B cell (primary cell): ENCODE results near the gene CACNA2D4. TPM values are rescaled to one million over a fixed set of nuclear protein-coding genes. Genes with fewer than 3 reads are reported as not detected.

ENCODE experiments used
- ATAC-seq: fragments of 200-7000 bp; cut with Tn5 transposase; one replicate; pipeline ENCODE4 v1.10.0; 2021; ENCODE audit warnings: low read depth, mild to moderate bottlenecking, moderate number of reproducible peaks, moderate library complexity
- CTCF ChIA-PET: fragments of 350-600 bp; sonication (Branson Sonifier 250); formaldehyde crosslinking; loops from one replicate; lab custom pipeline; 2021; ENCODE audit warnings: antibody characterized with exemption, inconsistent platforms; lab: Charles Lee
- POLR2A ChIA-PET: fragments of 350-600 bp; sonication (Branson Sonifier 250); formaldehyde crosslinking; loops from one replicate; lab custom pipeline; 2021; ENCODE audit warnings: antibody characterized with exemption; lab: Charles Lee
- DNase-seq: peaks from one replicate; pipeline ENCODE4 v3.0.0; 2013
- H2AFZ ChIP-seq: 2 replicates; pipeline ENCODE4 v1.6.1; 2012; ENCODE audit warnings: mild to moderate bottlenecking, low read depth, low read length; ENCODE audit not compliant: insufficient read depth, poor library complexity, severe bottlenecking
- H3K27ac ChIP-seq, 2 donors: 1 replicate in 1 of 2; 2 replicates in 1 of 2; pipeline ENCODE4 v1.5.1; 2012 to 2013; ENCODE audit warnings: low read length in 2 of 2, mild to moderate bottlenecking in 2 of 2, moderate library complexity in 1 of 2
- H3K27me3 ChIP-seq, 4 experiments: fragments of 200-600 bp in 1 of 4; sonication (generic) in 1 of 4; replicated peaks in 1 of 4; 1 replicate in 2 of 4; 2 replicates in 2 of 4; pipeline versions ENCODE4 v1.6.1 to v1.7.0; 2013 to 2016; ENCODE audit warnings: low read length in 3 of 4, mild to moderate bottlenecking in 2 of 4, mixed read lengths in 1 of 4, moderate library complexity in 1 of 4; ENCODE audit not compliant: insufficient read depth in 4 of 4, control insufficient read depth in 3 of 4; ENCODE audit errors: control extremely low read depth in 1 of 4
- H3K36me3 ChIP-seq, 2 experiments: replicated peaks in 1 of 2; 1 replicate in 1 of 2; 2 replicates in 1 of 2; pipeline versions ENCODE4 v1.6.1 to v1.7.1; 2013; ENCODE audit warnings: low read length in 1 of 2; ENCODE audit not compliant: insufficient read depth in 2 of 2, control insufficient read depth in 1 of 2; ENCODE audit errors: control extremely low read depth in 1 of 2, extremely low read depth in 1 of 2
- H3K4me1 ChIP-seq, 2 donors: fragments of 200-600 bp in 1 of 2; sonication (generic) in 1 of 2; 1 replicate in 1 of 2; 2 replicates in 1 of 2; pipeline versions ENCODE4 v1.5.1 to v1.6.1; 2013 to 2017; ENCODE audit warnings: low read length in 2 of 2; ENCODE audit not compliant: control insufficient read depth in 2 of 2, insufficient read depth in 2 of 2
- H3K4me2 ChIP-seq: replicated peaks from 2 replicates; pipeline ENCODE3; 2012; ENCODE audit warnings: mild to moderate bottlenecking, low read depth, low read length; ENCODE audit not compliant: poor library complexity, severe bottlenecking
- H3K4me3 ChIP-seq, 5 experiments: fragments of 200-600 bp in 1 of 5; sonication (generic) in 1 of 5; 1 replicate in 3 of 5; 2 replicates in 2 of 5; pipeline versions ENCODE4 v1.5.1 to v1.7.0; 2011 to 2016; ENCODE audit warnings: low read length in 4 of 5, mild to moderate bottlenecking in 4 of 5, low read depth in 2 of 5, control low read depth in 1 of 5, moderate library complexity in 1 of 5; ENCODE audit not compliant: insufficient read depth in 1 of 5; ENCODE audit errors: control extremely low read depth in 1 of 5, extremely low read depth in 1 of 5
- H3K79me2 ChIP-seq: fragments of 200-600 bp; sonication (generic); one replicate; pipeline ENCODE4 v1.6.0; 2016; ENCODE audit warnings: low read length; ENCODE audit not compliant: control insufficient read depth, insufficient read depth
- H3K9ac ChIP-seq: fragments of 200-600 bp; sonication (generic); 2 replicates; pipeline ENCODE4 v1.6.1; 2017; ENCODE audit warnings: mild to moderate bottlenecking, low read length, moderate library complexity
- H3K9me3 ChIP-seq, 3 donors: one replicate each; pipeline versions ENCODE4 v1.6.1 to v1.7.1; 2013; ENCODE audit warnings: low read length in 2 of 3; ENCODE audit not compliant: control insufficient read depth in 2 of 3, insufficient read depth in 1 of 3; ENCODE audit errors: control extremely low read depth in 1 of 3
- H4K20me1 ChIP-seq: 2 replicates; pipeline ENCODE4 v1.6.0; 2012; ENCODE audit warnings: mild to moderate bottlenecking, low read length; ENCODE audit not compliant: insufficient read depth, control insufficient read depth, poor library complexity, severe bottlenecking
- H3K27ac Mint-ChIP-seq: one replicate; pipeline ENCODE4 v1.8.0; 2021; ENCODE audit warnings: mixed read lengths
- H3K27me3 Mint-ChIP-seq: one replicate; pipeline ENCODE4 v1.8.0; 2021; ENCODE audit warnings: mixed read lengths
- H3K4me1 Mint-ChIP-seq: one replicate; pipeline ENCODE4 v1.8.0; 2021; ENCODE audit warnings: mixed read lengths
- H3K4me3 Mint-ChIP-seq: one replicate; pipeline ENCODE4 v1.8.0; 2021; ENCODE audit warnings: mixed read lengths
- H3K9me3 Mint-ChIP-seq: one replicate; pipeline ENCODE4 v1.8.0; 2022; ENCODE audit warnings: mixed read lengths; ENCODE audit not compliant: insufficient read depth
- CTCF ChIP-seq: fragments of 200-600 bp; IDR thresholded peaks from one replicate; pipeline ENCODE4 v1.8.0; 2022; ENCODE audit warnings: antibody characterized with exemption, mild to moderate bottlenecking
- EZH2 ChIP-seq: IDR thresholded peaks from 2 replicates; pipeline ENCODE4 v1.6.1; 2012; ENCODE audit warnings: borderline replicate concordance, low read depth, mild to moderate bottlenecking, moderate library complexity, low read length; ENCODE audit not compliant: insufficient read depth, poor library complexity, severe bottlenecking
- WGBS: methylation state at CpG from one replicate; pipeline ENCODE4 v1.1.5; 2013; ENCODE audit warnings: missing lambda C conversion rate; ENCODE audit not compliant: insufficient coverage; 5-methylcytosine and 5-hydroxymethylcytosine counted together
- intact Hi-C: fragments of 100-400 bp; cut with micrococcal nuclease; formaldehyde crosslinking; loops from one replicate; pipeline ENCODE4 v1.10.0; 2022
- polyA plus RNA-seq: library from polyadenylated mRNA; depleted of rRNA; stranded (reverse); fragments of >200 nt; gene quantifications from 2 replicates; pipeline ENCODE4 v1.2.3, GENCODE V29; 2012
- total RNA-seq, 2 donors: library from RNA; stranded (reverse); fragments of 120-200 nt in 1 of 2; gene quantifications; 1 replicate in 1 of 2; 2 replicates in 1 of 2; pipeline versions ENCODE4 v1.2.3 to v1.2.4, GENCODE V29; 2013 to 2022

The CACNA2D4 gene
- total and polyA plus RNA-seq, 2 donors (not counting 1 experiment from before 2014, with no cell fraction given): 6.0 to 7.4 TPM

- peaks cover 36 to 37% of the 10 kb centered on the region in 2 donors for H3K4me1 ChIP-seq
- H3K27ac Mint-ChIP-seq: peak overlapping the region; percentile 8
- H2AFZ ChIP-seq: peak overlapping the region; percentile 83
- H3K36me3 ChIP-seq: no peaks in the 10 kb centered on the region
- peaks cover 19% of the 10 kb centered on the region for H3K27me3 Mint-ChIP-seq
- no peak for ATAC-seq
- H3K9me3 ChIP-seq: peaks cover 0 to 4% (median 0%) of the 10 kb centered on the region in 3 donors
- no peak for TF ChIP-seq EZH2
- H3K4me1 Mint-ChIP-seq: peaks cover 34% of the 10 kb centered on the region
- H3K9ac ChIP-seq: no peak overlapping the region
- H3K27ac ChIP-seq: no peak overlapping the region
- H3K9me3 Mint-ChIP-seq: no peaks in the 10 kb centered on the region
- H3K4me3 ChIP-seq: no peak overlapping the region
- H3K27me3 ChIP-seq: no peaks in the 10 kb centered on the region
- peak overlapping the region; percentile 78 for H3K4me2 ChIP-seq
- DNase-seq: peak; percentile 6
- CTCF ChIA-PET: interaction anchor here (1.5 to 2.2 kb wide), 2 partner anchors 8 to 23 kb away, joined by 3 to 6 read pairs; no protein-coding TSS in a partner anchor
- 95% methylated on average over 17 of the region's 18 CpGs for WGBS
- POLR2A ChIA-PET: interaction anchor here (0.9 to 1.2 kb wide), 2 partner anchors 115 to 118 kb away, joined by 3 read pairs; no protein-coding TSS in a partner anchor
- intact Hi-C loops: no loop called here
- no peaks in the 10 kb centered on the region for H4K20me1 ChIP-seq
- H3K4me3 Mint-ChIP-seq: no peak overlapping the region
- peaks cover 20% of the 10 kb centered on the region for H3K79me2 ChIP-seq
Measured at GRCh38 chr12:1916371-1917171, 1.9 kb downstream of the CACNA2D4 start.

- 82% methylated on average over 15 of the region's 18 CpGs for WGBS
- TF ChIP-seq CTCF (no peak), EZH2 (no peak)
- intact Hi-C loops: no loop called here
- Histone ChIP-seq H4K20me1 (no peaks in the 10 kb centered on the region), H3K27ac (no peak overlapping the region), H3K4me2 (no peak overlapping the region), H3K36me3 (no peaks in the 10 kb centered on the region), H3K27me3 (peaks cover 0 to 2% (median under 1%) of the 10 kb centered on the region in 4 experiments), H3K4me3 (no peak overlapping the region), H2AFZ (peak overlapping the region; percentile 16), H3K4me1 (peaks cover 26 to 28% of the 10 kb centered on the region in 2 donors), H3K9me3 (peaks cover 0 to 4% (median 0%) of the 10 kb centered on the region in 3 donors), H3K79me2 (peaks cover 20% of the 10 kb centered on the region), H3K9ac (no peak overlapping the region)
- CTCF ChIA-PET: interaction anchor here (1.5 to 2.2 kb wide), 2 partner anchors 9 to 25 kb away, joined by 3 to 6 read pairs; no protein-coding TSS in a partner anchor
- peaks cover 25% of the 10 kb centered on the region for H3K4me1 Mint-ChIP-seq
- H3K4me3 Mint-ChIP-seq: peak overlapping the region; percentile 38
- H3K27ac Mint-ChIP-seq: peak overlapping the region; percentile 22
- ATAC-seq (no peak), DNase-seq (peak; percentile 9)
- POLR2A ChIA-PET: interaction anchor here (0.5 kb wide), 1 partner anchor 1621 kb away, joined by 5 read pairs; no protein-coding TSS in a partner anchor
- H3K27me3 Mint-ChIP-seq: peaks cover 22% of the 10 kb centered on the region
- no peaks in the 10 kb centered on the region for H3K9me3 Mint-ChIP-seq
Measured at GRCh38 chr12:1915082-1915968, 3.1 kb downstream of the CACNA2D4 start.
